K562 (cell line): ENCODE results near the gene REXO2. TPM values are rescaled to one million over a fixed set of nuclear protein-coding genes. Genes with fewer than 3 reads are reported as not detected.
A peak's percentile ranks its signal among the peaks of the same experiment; 100 is the strongest.

Experiments
- ATAC-seq: fragments of 200-7000 bp; cut with Tn5 transposase; 3 replicates; pipeline ENCODE4 v1.9.1; 2020; ENCODE audit warnings: moderate library complexity
- BruUV-seq: library from RNA; stranded (reverse); fragments of 400-500 nt; replicated peaks from 2 replicates; lab custom pipeline; 2021; lab: Mats Ljungman, UMichigan
- CTCF ChIA-PET: fragments of 300-600 bp; formaldehyde crosslinking; extraction: SDS; loops from one replicate; lab custom pipeline; 2021; ENCODE audit warnings: low intra/inter-chr PET ratio; lab: Yijun Ruan, JAX
- POLR2A ChIA-PET: fragments of 300-600, 350-650 bp; sonication (Branson Sonifier 250); formaldehyde crosslinking; extraction: SDS; loops from one replicate; lab custom pipeline; 2021; ENCODE audit warnings: antibody characterized with exemption, inconsistent platforms; lab: Yijun Ruan, JAX
- DNase-seq, 4 experiments: peaks; one replicate each; pipeline versions ENCODE4 v3.0.0 to v3.0.0-alpha.2; 2011 to 2018; ENCODE audit warnings: low spot score in 3 of 4, mixed read lengths in 3 of 4; ENCODE audit errors: extremely low read depth in 1 of 4
- FAIRE-seq: peaks from 2 replicates; lab custom pipeline; 2011; peaks lifted over from hg19 to GRCh38; lab: Jason Lieb, UNC
- H2AFZ ChIP-seq: 2 replicates; pipeline ENCODE4 v1.6.0; 2011; ENCODE audit warnings: low read depth, low read length, control low read depth, inconsistent platforms
- H3K27ac ChIP-seq: fragments of 200-600 bp; 3 replicates; pipeline ENCODE4 v1.8.0; 2011; ENCODE audit warnings: low read depth, mild to moderate bottlenecking, control low read depth, inconsistent platforms, low read length, moderate library complexity, mixed read lengths; ENCODE audit errors: extremely low read depth
- H3K27me3 ChIP-seq, 2 experiments: fragments of 300-600 bp in 1 of 2; 2 replicates in 1 of 2; 3 replicates in 1 of 2; pipeline versions ENCODE4 v1.6.0 to v1.8.0; 2011; ENCODE audit warnings: inconsistent platforms in 2 of 2, low read length in 2 of 2, mild to moderate bottlenecking in 1 of 2, mixed read lengths in 1 of 2, moderate library complexity in 1 of 2; ENCODE audit not compliant: control insufficient read depth in 2 of 2, insufficient read depth in 2 of 2
- H3K36me3 ChIP-seq: fragments of 300-600 bp; 3 replicates; pipeline ENCODE4 v1.8.0; 2011; ENCODE audit warnings: mild to moderate bottlenecking, low read length, inconsistent platforms; ENCODE audit not compliant: control insufficient read depth, insufficient read depth
- H3K4me1 ChIP-seq, 2 experiments: fragments of 200-600 bp in 1 of 2; replicated peaks in 1 of 2; 2 replicates in 1 of 2; 3 replicates in 1 of 2; pipeline versions ENCODE4 v1.5.1 to v1.8.0; 2011; ENCODE audit warnings: inconsistent platforms in 2 of 2, low read length in 2 of 2, mild to moderate bottlenecking in 1 of 2, mixed read lengths in 1 of 2, moderate library complexity in 1 of 2; ENCODE audit not compliant: control insufficient read depth in 2 of 2, insufficient read depth in 2 of 2
- H3K4me2 ChIP-seq: 2 replicates; pipeline ENCODE4 v1.6.1; 2011; ENCODE audit warnings: low read length, control low read depth, inconsistent platforms, mixed read lengths; ENCODE audit not compliant: insufficient read depth
- H3K4me3 ChIP-seq: fragments of 200-600 bp; sonication (generic), shearing (Covaris generic); 2 replicates; pipeline ENCODE4 v1.5.1; 2016; ENCODE audit warnings: control low read depth, inconsistent platforms
- H3K79me2 ChIP-seq: fragments of 200-600 bp; 3 replicates; pipeline ENCODE4 v1.8.0; 2011; ENCODE audit warnings: low read length, inconsistent platforms; ENCODE audit not compliant: control insufficient read depth, insufficient read depth
- H3K9ac ChIP-seq, 2 experiments: 2 replicates each; pipeline versions ENCODE4 v1.6.0 to v1.6.1; 2011; ENCODE audit warnings: low read depth in 2 of 2, low read length in 2 of 2, control low read depth in 1 of 2, inconsistent platforms in 1 of 2, mild to moderate bottlenecking in 1 of 2, mixed read lengths in 1 of 2; ENCODE audit not compliant: insufficient read depth in 1 of 2
- H3K9me1 ChIP-seq: one replicate; pipeline ENCODE4 v1.6.0; 2011; ENCODE audit warnings: inconsistent platforms, mild to moderate bottlenecking, low read length, moderate library complexity; ENCODE audit not compliant: control insufficient read depth, insufficient read depth
- H3K9me3 ChIP-seq: replicated peaks from 2 replicates; pipeline ENCODE4 v1.5.1; 2011; ENCODE audit warnings: low read depth, low read length, inconsistent platforms; ENCODE audit not compliant: control insufficient read depth, insufficient read depth
- H4K20me1 ChIP-seq: replicated peaks from 2 replicates; pipeline ENCODE4 v1.6.1; 2011; ENCODE audit warnings: low read length, inconsistent platforms, mixed read lengths; ENCODE audit not compliant: control insufficient read depth, insufficient read depth
- CHD1 ChIP-seq: fragments of 200-600 bp; sonication (generic); IDR thresholded peaks from one replicate; pipeline ENCODE4 v1.6.1; 2012; ENCODE audit warnings: mild to moderate bottlenecking, moderate library complexity, low read length, inconsistent platforms
- DDX20 ChIP-seq: fragments of 450-650 bp; IDR thresholded peaks from 2 replicates; pipeline ENCODE4 v1.6.1; 2016; ENCODE audit warnings: missing genetic modification characterization, low read depth, mild to moderate bottlenecking, missing compliant biosample characterization, moderate library complexity
- DPF2 ChIP-seq: fragments of 450-650 bp; IDR thresholded peaks from 2 replicates; pipeline ENCODE4 v1.6.1; 2016
- ERF ChIP-seq: fragments of 450-650 bp; formaldehyde crosslinking; IDR thresholded peaks from 2 replicates; pipeline ENCODE4 v1.4.0; 2020; ENCODE audit warnings: mild to moderate bottlenecking, mixed read lengths
- FOS ChIP-seq: IDR thresholded peaks from 3 replicates; pipeline ENCODE4 v1.6.1; 2011; ENCODE audit not compliant: insufficient read length; ENCODE audit errors: extremely low read depth
- FOXK2 ChIP-seq, 2 experiments: fragments of 450-650 bp; IDR thresholded peaks in 1 of 2; conservative IDR thresholded peaks in 1 of 2; 2 replicates each; pipeline ENCODE4 v1.6.1; 2016; ENCODE audit warnings: low read depth in 2 of 2, mild to moderate bottlenecking in 1 of 2
- FOXP1 ChIP-seq: sonication (generic); formaldehyde crosslinking; IDR thresholded peaks from 2 replicates; pipeline ENCODE4 v1.8.0; 2022; ENCODE audit warnings: mild to moderate bottlenecking, missing genetic modification reagents
- JUND ChIP-seq, 2 experiments: IDR thresholded peaks; 2 replicates in 1 of 2; 3 replicates in 1 of 2; pipeline ENCODE4 v1.6.1; 2011; ENCODE audit warnings: borderline replicate concordance in 2 of 2, low read depth in 2 of 2, low read length in 2 of 2, improper control_type of control experiment in 1 of 2, missing biosample characterization in 1 of 2, missing genetic modification characterization in 1 of 2, missing genetic modification reagents in 1 of 2
- MXI1 ChIP-seq: IDR thresholded peaks from 2 replicates; pipeline ENCODE4 v1.6.1; 2011; ENCODE audit warnings: low read depth, mild to moderate bottlenecking, improper control_type of control experiment, low read length
- SP1 ChIP-seq: sonication (generic); formaldehyde crosslinking; IDR thresholded peaks from 2 replicates; pipeline ENCODE4 v1.8.1; 2022; ENCODE audit warnings: mild to moderate bottlenecking, missing genetic modification reagents
- SREBF1 ChIP-seq: fragments of 150-350 bp; IDR thresholded peaks from 2 replicates; pipeline ENCODE4 v1.6.1; 2014; ENCODE audit warnings: antibody characterized with exemption, low read depth, low read length, borderline replicate concordance
- ZNF324 ChIP-seq: fragments of 250-450 bp; sonication (Bioruptor Pico); IDR thresholded peaks from 2 replicates; pipeline ENCODE4 v1.4.0; 2020; ENCODE audit warnings: mild to moderate bottlenecking
- WGBS: fragments of 100-300 bp; shearing (Covaris generic); methylation state at CpG from one replicate; pipeline ENCODE4 v1.1.6; 2016; ENCODE audit warnings: low coverage, mixed read lengths; ENCODE audit not compliant: insufficient coverage; ENCODE audit errors: missing lambda C conversion rate; 5-methylcytosine and 5-hydroxymethylcytosine counted together
- in situ Hi-C: fragments of 300-500 bp; cut with MboI; formaldehyde crosslinking; loops from 4 replicates; pipeline ENCODE4 v1.15.0; 2018; ENCODE audit warnings: inconsistent platforms, mixed read lengths
- intact Hi-C: fragments of 100-400 bp; cut with micrococcal nuclease; formaldehyde crosslinking; loops from 2 replicates; pipeline ENCODE4 v1.14.2; 2022
- polyA plus RNA-seq, 8 experiments: library from polyadenylated mRNA; depleted of rRNA in 4 of 8; stranded (reverse) in 5 of 8; unstranded in 3 of 8; fragments of >200 nt; fragmentation: Nextera tagmentation in 2 of 8; fragmentation: Illumina TruSeq in 1 of 8; extraction: Ambion mirVana in 2 of 8; extraction: Trizol in 1 of 8; gene quantifications; 2 replicates each; pipeline versions ENCODE4 v1.2.1 to v1.2.3, GENCODE V29; 2011 to 2014; ENCODE audit warnings: inconsistent platforms in 1 of 8, missing spikeins in 1 of 8
- total RNA-seq, 7 experiments: library from RNA; depleted of rRNA in 6 of 7; stranded (reverse); fragments of >200 nt in 6 of 7; fragmentation: Illumina TruSeq in 2 of 7; extraction: Trizol in 2 of 7; gene quantifications; 2 replicates each; pipeline versions ENCODE4 v1.2.1 to v1.2.3, GENCODE V29; 2011 to 2021; ENCODE audit warnings: low replicate concordance in 1 of 7
- TF ChIP-seq, protein P1 (sequence below): fragments of 450-650 bp; IDR thresholded peaks from 2 replicates; pipeline ENCODE4 v1.6.1; 2016; ENCODE audit warnings: antibody characterized with exemption
- TF ChIP-seq, protein P2 (sequence below): conservative IDR thresholded peaks from 2 replicates; pipeline ENCODE4 v1.6.1; 2011; ENCODE audit warnings: low read depth, mild to moderate bottlenecking, low read length; ENCODE audit not compliant: control insufficient read depth
- TF ChIP-seq, protein P3 (sequence below): fragments of 250-450 bp; sonication (Bioruptor Pico); IDR thresholded peaks from 2 replicates; pipeline ENCODE4 v1.8.0; 2022; ENCODE audit warnings: moderate library complexity, mild to moderate bottlenecking, inconsistent platforms
- TF ChIP-seq, protein P4 (sequence below): fragments of 250-450 bp; sonication (Bioruptor Pico); IDR thresholded peaks from 2 replicates; pipeline ENCODE4 v1.8.0; 2021; ENCODE audit warnings: mild to moderate bottlenecking, moderate library complexity

REXO2 gene
- total and polyA plus RNA-seq, 9 of the 15 experiments (the other 6 are each of a cell fraction or from before 2014, with no cell fraction given) = 143 to 370 (median 193) TPM

DNA sequence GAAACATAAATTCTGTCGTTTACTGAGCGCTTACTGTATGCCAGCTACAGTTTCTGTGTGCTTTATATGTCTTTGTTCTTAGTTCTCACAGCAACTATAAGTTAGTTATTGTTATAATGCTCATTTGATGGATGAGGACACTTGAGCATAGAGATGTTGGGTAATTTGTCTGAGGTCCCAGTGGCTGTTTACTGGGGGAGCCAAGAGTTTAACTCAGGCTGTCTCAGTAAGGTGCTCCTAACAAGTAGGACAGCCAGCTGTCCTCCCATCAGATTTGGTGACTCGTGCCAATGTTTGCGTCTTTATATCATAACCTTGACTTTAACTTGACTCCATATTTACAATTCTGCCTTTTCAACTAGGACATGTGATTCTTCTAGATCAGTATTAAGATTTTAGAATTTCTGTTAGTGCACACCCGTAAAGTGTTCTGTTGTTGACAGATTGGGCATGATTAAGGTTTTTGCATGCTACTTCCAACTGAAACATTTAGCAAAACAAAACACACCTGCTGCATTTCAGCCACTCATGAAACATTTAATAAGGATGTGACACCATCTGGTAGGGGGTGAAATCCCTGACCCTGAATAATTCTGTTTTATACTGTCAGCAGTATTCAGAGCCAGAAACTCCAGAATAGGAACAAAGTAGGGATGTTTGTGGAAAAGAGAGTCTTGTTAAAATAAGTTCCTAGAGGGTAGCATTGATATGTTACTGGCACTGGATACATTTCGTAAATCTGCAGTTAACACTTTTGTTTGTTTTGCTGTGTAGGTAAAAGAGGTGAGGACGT is 1.9 kb downstream of the REXO2 start:
- H3K36me3 ChIP-seq = peaks cover 33% of the 10 kb centered on the region
- H3K4me2 ChIP-seq = peak overlapping the region; percentile 91
- peak in 2 of 4 experiments; percentile 15 to 44 for DNase-seq
- ChIA-PET CTCF (no interaction called here), POLR2A (no interaction called here)
- peak overlapping the region; percentile 82 for H3K4me3 ChIP-seq
- H2AFZ ChIP-seq = no peak overlapping the region
- H3K27me3 ChIP-seq = no peaks in the 10 kb centered on the region
- peak overlapping the region; percentile 85 for H3K27ac ChIP-seq
- peak; percentile 56 for FAIRE-seq
- H3K79me2 ChIP-seq = peaks cover 70% of the 10 kb centered on the region
- no peaks in the 10 kb centered on the region for H4K20me1 ChIP-seq
- WGBS = 6% methylated on average over 7 of the region's 7 CpGs
- H3K9ac ChIP-seq = peak overlapping the region; percentile 49 to 81; a peak in 3 of 4 replicates
- no TSS peak for BruUV-seq
- peak; percentile 13 for ATAC-seq
- intact Hi-C loops (loop anchor here (5.0 kb wide), 1 partner anchor 99 kb away; no protein-coding TSS in a partner anchor), in situ Hi-C loops (no loop called here)
- H3K9me1 ChIP-seq = no peaks in the 10 kb centered on the region
- H3K4me1 ChIP-seq = peaks cover 7 to 16% of the 10 kb centered on the region in 2 experiments; a peak in 3 of 5 replicates
- H3K9me3 ChIP-seq = no peaks in the 10 kb centered on the region
- TF ChIP-seq CHD1 = no peak
- TF ChIP-seq DDX20 (tag) = no peak
- no peak for TF ChIP-seq SP1 (CRISPR knock-in tag)
- TF ChIP-seq, protein P1, sequence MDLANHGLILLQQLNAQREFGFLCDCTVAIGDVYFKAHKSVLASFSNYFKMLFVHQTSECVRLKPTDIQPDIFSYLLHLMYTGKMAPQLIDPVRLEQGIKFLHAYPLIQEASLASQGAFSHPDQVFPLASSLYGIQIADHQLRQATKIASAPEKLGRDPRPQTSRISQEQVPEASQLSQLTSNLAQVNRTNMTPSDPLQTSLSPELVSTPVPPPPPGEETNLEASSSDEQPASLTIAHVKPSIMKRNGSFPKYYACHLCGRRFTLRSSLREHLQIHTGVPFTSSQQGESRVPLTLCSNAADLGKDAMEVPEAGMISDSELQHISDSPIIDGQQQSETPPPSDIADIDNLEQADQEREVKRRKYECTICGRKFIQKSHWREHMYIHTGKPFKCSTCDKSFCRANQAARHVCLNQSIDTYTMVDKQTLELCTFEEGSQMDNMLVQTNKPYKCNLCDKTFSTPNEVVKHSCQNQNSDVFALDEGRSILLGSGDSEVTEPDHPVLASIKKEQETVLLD = no peak
- no peak for TF ChIP-seq JUND (IDR thresholded peaks at IDR 0.05; ENCODE audit: borderline replicate concordance, low read depth, low read length)
- TF ChIP-seq JUND (tag; IDR thresholded peaks at IDR 0.05; ENCODE audit: borderline replicate concordance, low read depth, low read length) = no peak
- no peak for TF ChIP-seq SREBF1
- TF ChIP-seq DPF2 = peak; percentile 16
- TF ChIP-seq, protein P2, sequence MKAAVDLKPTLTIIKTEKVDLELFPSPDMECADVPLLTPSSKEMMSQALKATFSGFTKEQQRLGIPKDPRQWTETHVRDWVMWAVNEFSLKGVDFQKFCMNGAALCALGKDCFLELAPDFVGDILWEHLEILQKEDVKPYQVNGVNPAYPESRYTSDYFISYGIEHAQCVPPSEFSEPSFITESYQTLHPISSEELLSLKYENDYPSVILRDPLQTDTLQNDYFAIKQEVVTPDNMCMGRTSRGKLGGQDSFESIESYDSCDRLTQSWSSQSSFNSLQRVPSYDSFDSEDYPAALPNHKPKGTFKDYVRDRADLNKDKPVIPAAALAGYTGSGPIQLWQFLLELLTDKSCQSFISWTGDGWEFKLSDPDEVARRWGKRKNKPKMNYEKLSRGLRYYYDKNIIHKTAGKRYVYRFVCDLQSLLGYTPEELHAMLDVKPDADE = no peak
- TF ChIP-seq FOS = no peak
- no peak for TF ChIP-seq FOXP1 (CRISPR knock-in tag)
- TF ChIP-seq, protein P3, sequence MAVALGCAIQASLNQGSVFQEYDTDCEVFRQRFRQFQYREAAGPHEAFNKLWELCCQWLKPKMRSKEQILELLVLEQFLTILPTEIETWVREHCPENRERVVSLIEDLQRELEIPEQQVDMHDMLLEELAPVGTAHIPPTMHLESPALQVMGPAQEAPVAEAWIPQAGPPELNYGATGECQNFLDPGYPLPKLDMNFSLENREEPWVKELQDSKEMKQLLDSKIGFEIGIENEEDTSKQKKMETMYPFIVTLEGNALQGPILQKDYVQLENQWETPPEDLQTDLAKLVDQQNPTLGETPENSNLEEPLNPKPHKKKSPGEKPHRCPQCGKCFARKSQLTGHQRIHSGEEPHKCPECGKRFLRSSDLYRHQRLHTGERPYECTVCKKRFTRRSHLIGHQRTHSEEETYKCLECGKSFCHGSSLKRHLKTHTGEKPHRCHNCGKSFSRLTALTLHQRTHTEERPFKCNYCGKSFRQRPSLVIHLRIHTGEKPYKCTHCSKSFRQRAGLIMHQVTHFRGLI = no peak
- TF ChIP-seq ERF = no peak
- no peak for TF ChIP-seq ZNF324 (CRISPR knock-in tag)
- TF ChIP-seq MXI1 = no peak
- TF ChIP-seq, protein P4, sequence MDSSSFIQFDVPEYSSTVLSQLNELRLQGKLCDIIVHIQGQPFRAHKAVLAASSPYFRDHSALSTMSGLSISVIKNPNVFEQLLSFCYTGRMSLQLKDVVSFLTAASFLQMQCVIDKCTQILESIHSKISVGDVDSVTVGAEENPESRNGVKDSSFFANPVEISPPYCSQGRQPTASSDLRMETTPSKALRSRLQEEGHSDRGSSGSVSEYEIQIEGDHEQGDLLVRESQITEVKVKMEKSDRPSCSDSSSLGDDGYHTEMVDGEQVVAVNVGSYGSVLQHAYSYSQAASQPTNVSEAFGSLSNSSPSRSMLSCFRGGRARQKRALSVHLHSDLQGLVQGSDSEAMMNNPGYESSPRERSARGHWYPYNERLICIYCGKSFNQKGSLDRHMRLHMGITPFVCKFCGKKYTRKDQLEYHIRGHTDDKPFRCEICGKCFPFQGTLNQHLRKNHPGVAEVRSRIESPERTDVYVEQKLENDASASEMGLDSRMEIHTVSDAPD (CRISPR knock-in tag) = no peak
- TF ChIP-seq FOXK2 (conservative IDR thresholded peaks at IDR 0.05 in 1 of 2, IDR thresholded peaks at IDR 0.05 in 1 of 2; ENCODE audit: low read depth in 2 of 2) = peak in 1 of 2 experiments; percentile 58; a peak in 2 of 4 replicates
